Right kidney (tissue), 1 donor: ENCODE data around the gene ZSWIM4.

Experiments
- DNase-seq: peaks from one replicate; pipeline ENCODE4 v3.0.0-alpha.2; 2016

Gene ZSWIM4

DNA sequence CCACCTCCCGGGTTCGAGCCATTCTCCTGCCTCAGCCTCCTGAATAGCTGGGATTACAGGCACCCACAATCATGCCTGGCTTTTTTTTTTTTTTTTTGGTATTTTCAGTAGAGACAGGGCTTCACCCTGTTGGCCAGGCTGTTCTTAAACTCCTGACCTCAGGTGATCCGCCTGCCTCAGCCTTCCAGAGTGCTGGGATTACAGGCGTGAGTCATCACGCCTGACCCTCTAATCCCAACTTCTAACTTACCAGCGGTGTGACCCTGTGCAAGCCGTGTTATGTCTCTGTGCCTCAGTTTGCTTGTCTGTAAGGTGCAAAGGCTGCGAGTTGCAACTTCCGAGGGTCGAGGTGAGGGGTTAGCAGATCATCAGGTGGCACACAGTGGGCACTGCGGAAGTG lies 17.3 kb downstream of the ZSWIM4 start:
- DNase-seq, result no peak

DNA sequence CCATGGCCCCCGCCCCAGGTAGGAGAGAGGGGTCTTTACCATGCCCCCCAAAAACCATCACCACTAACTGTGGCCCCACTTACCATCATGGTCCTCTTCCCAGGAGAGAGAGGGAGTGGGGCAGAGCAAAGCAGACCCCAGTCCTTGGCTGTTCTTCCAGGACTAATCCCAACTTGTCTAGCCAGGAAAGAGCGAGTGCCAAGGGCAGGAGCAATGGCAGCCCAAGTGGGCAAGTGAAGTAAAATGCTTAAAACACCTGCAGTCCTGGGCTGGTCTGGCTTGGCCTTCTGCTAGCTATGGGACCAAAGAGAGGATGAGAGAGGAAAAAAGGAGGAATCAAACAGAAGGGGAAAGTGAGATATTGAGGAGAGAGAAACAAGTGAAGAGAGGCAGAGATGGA lies 17.9 kb downstream of the ZSWIM4 start:
- no peak for DNase-seq

DNA sequence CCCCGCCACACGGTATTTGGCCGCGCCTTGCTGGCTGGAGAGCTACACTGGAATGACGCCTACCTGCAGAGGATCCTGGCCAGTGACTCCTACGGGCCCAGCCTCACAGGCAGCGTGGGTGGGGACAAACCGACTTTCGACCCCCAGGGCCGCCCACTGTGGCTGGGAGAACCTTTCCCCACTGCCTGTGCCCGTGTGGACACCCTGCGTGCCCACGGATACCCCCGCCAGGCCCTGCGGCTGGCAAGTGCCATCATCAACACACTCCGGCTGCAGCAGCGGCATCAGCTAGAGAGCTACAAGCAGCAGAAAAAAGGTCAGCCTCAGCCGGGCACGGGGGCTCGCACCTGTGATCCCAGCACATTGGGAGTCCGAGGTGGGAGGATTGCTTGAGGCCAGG lies 19.3 kb downstream of the ZSWIM4 start:
- no peak for DNase-seq

DNA sequence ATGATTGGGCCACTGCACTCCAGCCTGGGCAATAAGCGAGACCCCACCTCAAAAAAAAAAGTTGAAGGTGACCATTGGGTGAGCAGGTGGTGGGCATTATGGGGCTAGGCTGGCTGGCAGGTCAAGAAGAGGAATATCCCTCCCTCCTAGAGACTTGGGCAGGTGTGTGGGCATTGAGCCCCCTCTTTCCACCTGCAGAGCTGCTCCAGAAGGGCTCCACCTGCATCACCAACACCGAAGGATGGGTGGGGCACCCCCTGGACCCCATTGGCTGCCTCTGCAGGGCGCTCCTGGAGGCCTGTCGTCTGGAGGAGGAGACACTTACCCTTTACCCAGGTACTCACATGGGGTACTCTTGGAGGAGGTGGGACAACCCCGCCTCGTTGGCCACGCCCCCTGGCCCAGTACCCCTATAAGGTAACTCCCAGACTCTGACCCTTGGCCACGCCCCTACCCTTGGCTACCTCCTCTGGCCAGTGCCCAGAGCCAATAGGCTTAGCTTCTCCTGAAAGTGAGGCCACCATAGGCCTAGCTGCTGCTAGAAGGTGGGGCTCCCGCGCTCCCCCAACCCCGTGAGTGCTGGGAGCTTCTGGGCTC lies 21.9 kb downstream of the ZSWIM4 start:
- DNase-seq, result no peak

DNA sequence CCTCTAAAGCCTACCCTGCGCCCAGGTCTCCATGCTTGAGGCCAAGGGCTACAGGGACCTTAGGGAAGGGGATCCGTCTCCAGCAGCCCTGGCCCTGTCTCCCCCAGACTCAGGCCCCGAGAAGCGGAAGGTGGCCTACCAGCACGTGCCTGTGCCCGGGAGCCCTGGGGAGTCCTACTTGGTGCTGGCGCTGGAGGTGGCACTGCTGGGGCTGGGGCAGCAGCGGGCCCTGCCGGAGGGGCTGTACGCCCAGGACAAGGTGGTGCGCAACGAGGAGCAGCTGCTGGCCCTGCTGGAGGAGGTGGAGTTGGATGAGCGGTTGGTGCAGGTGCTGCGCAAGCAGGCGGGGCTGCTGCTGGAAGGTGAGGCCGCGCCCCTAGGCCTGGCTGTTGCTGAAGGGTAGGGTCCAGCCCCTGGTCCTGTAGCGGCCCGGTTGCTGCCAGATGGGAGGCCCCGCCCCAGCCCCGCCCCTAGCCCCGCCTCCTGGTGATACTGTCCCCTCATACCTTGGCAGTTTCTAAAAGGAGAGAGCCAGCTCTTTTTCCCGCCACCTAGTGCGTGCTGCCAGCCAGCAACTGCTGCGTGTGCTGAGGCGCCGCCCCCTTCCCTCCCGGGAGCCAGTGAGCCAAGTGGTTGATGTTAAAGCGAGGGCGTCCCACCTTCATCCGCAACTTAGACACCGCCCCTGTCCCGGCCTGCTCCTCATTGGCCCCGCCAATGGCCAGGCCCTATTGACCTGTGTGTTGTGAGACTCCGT lies 22.6 kb downstream of the ZSWIM4 start:
- DNase-seq, result peak; percentile 54

DNA sequence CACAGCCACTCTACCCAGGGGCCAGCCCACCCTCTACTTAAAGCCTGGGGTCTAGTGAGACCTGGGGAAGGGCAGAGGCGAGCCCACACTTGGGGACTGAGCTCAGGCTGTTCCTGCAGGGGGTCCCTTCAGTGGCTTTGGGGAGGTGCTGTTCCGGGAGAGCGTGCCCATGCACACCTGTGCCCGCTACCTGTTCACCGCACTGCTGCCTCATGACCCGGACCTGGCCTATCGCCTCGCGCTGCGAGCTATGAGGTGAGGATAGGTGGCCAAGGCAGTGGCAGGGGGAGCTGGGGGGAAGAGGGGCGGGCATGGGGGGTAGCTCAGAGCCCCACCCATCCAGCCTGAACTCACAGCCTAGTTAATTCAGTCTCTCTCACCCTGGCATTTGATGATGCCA lies 24.0 kb downstream of the ZSWIM4 start:
- no peak for DNase-seq

DNA sequence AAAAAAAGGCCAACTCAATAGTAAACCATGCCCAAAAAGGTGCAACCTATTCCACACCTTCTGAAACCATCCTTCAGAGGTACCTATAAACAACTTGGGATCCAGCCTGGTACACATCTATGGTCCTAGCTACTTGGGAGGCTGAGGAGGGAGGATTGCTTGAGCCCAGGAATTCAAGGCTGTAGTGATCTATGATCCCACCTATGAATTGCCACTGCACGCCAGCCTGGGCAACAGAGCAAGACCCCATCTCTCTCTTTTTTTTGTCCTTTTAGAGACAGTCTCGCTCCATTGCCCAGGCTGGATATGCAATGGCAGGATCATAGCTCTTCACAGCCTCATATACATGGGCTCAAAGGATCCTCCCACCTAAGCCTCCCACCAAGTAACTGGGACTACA lies 26.0 kb downstream of the ZSWIM4 start:
- DNase-seq, result no peak

DNA sequence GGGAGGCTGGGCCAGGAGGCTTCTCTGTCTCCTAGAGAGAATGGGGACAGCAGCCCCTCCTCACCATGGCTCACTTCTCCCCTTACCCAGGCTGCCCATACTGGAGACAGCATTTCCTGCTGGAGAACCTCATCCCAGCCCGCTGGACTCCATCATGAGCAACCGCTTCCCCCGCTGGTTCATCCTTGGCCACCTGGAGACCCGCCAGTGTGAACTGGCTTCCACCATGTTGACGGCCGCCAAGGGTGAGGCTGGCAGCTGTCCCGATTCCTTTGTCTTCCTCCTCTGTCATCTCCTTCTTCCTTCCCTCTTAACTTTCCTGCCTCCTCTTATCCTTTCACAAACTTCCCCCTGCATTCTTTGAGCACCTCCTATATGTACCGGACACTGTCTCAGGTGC lies 28.0 kb downstream of the ZSWIM4 start:
- DNase-seq, result no peak

DNA sequence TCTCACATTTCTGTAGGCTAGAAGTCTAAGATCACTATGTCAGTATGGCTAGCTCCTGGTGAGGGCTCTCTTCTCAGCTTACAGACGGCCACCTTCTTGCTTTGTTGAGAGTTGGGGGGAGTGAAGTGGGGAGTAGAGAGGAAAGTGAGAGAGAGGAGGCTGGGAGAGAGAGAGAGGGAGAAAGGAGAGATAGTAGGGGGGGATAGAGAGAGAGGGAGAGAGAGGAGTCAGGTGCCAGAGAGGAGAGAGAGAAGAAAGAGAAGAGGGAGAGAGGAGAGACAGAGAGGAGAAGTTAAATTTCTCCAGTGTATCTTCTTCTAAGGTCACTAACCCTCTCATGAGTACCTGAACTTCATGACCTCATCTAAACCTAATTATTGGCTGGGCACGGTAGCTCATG lies 28.7 kb downstream of the ZSWIM4 start:
- no peak for DNase-seq

DNA sequence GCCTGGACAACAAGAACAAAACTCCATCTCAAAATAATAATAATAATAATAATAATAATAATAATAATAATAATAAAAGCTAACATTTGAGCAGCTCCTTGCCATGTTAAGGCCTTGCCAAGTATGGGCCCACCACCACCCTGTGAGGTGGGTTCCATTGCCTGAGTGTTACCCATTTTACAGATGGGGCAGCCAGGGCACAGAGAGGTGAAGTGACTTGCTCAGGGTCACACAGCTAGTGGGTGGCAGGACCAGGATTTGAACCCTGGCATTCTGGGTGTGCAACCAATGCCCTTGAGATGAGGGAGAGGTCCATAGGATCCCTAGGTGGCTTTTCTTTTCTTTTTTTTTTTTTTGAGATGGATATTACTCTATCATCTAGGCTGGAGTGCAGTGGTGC lies 29.5 kb downstream of the ZSWIM4 start:
- no peak for DNase-seq

DNA sequence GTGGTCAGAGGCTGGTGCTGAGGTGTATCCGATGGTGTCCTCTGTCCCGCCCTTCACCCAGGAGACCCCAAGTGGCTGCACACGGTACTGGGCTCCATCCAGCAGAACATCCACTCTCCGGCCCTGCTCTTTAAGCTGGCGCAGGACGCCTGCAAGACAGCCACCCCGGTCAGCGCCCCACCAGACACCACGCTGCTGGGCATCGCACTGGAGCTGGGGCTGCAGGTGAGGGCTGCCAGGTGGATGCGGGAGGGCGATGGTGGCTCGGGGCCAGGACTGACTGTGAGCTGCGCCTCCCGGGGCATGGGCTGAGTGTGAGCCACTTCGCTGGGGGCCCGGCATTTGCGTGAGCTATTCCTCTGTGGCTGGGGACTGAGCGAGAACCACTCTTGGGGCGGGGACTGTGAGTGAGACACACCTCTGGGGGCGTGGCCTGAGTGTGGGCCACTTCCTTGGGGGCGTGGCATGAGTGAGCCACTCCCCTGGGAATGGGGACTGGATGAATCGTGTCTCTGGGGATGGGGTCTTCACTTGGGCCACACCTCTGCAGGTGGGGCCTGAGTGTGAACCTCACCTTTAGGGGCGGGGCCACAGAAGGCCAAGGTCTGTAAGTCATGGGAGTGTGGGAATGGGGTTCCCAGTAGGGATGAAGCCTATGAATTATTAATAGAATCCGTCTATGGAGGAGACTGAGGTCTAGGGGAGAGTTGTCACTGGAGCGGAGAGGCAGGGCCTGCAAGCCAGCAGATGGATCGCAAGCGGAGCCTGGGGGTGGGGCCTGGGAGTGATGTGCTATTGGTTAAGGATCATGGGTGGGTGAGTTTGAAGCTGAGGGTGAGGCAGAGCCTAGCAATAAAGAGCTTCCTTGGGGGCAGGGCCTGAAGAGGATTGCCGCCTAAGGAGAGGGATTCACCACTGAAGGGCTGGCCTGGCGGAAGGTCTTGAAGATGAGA lies 30.5 kb downstream of the ZSWIM4 start:
- DNase-seq, result peak; percentile 44

DNA sequence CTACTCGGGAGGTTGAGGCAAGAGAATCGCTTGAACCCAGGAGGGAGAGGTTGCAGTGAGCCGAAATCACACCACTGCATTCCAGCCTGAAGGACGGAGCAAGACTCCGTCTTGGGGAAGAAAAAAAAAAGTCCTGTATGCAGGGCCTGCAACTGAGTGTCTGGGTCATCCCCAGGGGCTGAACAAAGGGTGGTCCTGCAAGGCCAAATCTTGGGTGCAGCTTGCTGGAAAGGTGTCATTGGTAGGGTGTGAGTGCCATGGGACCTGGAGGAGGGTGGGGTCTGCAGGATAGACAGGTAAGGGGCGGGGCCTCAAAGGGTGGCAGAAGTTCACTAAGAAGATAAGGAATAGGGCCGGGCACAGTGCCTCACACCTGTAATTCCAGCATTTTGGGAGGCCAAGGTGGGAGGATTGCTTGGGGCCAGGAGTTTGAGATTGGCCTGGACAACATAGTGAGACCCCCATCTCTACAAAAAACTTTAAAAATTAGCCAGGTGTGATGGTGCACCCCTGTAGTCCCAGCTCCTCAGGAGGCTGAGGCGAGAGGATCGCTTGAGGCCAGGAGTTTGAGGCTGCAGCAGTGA lies 31.5 kb downstream of the ZSWIM4 start:
- DNase-seq, result no peak

DNA sequence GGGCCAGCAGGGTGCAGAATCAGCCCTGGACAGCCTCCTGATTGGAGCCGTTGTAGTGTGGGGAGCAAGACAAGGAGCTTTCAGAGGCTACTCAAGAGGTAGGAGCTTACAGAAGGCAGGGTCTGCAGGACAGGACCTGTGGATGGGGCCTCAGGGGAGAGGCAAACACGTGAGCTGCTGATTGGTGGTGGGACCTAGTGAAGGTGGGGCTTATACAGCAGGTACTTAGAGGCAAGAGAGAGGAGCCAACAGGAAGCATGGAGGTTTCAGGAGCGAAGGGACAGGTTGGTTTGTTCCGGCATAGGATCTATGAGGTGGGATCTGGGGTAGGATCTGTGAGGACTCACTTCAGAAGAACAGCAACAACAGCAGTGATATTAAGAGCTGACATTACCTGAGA lies 32.4 kb downstream of the ZSWIM4 start:
- DNase-seq, result no peak

DNA sequence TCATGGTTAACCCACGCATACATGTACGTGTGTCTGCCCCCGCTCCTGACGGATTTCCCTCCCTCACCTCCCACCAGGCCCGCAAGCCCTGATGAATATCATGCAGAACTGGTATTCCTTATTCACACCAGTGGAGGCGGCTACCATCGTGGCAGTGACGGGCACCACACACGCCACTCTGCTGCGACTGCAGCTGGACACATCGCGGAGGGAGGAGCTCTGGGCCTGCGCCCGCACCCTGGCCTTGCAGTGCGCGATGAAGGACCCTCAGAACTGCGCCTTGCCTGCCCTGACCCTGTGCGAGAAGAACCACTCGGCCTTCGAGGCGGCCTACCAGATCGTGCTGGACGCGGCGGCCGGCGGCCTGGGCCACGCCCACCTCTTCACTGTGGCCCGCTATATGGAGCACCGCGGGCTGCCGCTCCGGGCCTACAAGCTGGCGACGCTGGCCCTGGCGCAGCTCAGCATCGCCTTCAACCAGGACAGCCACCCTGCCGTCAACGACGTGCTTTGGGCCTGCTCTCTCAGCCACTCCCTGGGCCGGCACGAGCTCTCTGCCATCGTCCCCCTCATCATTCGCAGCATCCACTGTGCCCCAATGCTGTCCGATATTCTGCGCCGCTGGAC lies 35.0 kb downstream of the ZSWIM4 start:
- DNase-seq, result no peak

DNA sequence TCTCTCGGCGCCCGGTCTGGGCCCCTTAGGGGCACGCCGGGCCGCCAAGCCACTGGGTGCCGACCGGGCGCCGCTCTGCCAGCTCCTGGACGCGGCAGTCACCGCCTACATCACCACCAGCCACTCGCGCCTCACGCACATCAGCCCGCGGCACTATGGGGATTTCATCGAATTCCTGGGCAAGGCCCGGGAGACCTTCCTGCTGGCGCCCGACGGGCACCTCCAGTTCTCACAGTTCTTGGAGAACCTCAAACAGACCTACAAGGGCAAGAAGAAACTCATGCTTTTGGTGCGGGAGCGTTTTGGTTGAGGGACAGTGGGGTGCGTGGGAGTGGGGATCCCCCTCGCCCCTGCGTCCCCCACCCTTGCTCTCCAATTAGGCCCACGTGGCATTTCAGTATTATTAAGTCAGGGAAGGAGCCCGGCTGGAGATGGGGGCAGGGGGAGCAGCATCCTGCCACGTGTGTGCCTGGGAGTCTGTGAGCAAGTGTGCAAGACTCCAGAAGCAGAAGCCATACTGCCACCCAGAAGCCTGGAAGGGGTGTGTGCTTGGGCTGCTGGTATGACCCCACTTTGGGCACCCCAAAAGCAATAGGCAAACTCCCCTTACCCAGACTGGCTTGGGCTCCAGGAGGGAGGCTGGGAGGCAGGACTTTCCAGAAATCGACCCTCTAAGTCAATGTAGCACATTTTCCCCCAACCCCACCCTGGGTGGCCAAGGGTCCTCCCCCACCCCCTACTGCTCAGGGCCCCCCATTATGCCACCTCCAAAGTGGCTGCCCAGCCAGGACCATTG lies 35.7 kb downstream of the ZSWIM4 start:
- no peak for DNase-seq

DNA sequence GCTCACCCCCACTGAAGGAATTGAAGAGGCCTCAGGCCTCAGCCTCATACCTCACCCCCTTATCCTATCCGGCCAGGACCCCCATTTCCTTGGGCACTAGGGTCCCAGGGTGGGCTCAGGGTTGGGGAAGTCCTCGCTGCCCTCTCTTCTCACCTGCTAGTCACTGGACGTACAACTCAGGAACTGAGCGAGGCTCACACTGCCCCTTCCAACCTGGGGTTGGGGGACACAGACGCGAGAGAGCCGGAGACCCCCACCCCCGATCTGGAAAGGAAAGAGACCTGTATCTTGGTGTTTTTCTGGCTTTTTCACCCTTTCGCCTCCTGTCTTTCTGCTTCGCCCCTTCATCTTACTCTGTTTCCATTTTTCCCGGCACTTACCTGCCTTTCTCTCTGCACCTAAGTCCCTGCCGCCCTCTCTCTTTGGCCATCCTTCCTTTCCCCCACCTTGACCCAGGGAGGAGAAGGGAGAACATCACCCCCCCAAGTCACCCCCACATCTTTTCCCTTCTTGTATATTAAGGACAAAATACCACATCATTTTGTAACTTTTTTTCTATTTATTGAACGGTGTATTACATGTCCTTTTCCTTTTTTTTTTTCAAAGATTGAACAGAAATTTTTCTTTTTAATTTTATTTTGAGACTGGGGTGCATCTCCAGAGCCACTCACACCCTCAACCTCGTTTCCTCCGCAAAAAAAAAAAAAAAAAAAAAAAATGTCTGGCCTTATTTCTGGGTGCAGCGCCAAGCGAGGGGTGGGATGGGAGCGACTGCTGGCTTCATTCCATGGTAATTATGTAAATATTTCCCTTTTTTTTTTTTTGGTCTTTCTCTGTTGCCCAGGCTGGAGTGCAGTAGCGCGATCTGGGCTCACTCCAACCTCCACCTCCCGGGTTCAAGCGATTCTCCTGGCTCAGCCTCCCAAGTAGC lies 36.6 kb downstream of the ZSWIM4 start:
- DNase-seq, result no peak

DNA sequence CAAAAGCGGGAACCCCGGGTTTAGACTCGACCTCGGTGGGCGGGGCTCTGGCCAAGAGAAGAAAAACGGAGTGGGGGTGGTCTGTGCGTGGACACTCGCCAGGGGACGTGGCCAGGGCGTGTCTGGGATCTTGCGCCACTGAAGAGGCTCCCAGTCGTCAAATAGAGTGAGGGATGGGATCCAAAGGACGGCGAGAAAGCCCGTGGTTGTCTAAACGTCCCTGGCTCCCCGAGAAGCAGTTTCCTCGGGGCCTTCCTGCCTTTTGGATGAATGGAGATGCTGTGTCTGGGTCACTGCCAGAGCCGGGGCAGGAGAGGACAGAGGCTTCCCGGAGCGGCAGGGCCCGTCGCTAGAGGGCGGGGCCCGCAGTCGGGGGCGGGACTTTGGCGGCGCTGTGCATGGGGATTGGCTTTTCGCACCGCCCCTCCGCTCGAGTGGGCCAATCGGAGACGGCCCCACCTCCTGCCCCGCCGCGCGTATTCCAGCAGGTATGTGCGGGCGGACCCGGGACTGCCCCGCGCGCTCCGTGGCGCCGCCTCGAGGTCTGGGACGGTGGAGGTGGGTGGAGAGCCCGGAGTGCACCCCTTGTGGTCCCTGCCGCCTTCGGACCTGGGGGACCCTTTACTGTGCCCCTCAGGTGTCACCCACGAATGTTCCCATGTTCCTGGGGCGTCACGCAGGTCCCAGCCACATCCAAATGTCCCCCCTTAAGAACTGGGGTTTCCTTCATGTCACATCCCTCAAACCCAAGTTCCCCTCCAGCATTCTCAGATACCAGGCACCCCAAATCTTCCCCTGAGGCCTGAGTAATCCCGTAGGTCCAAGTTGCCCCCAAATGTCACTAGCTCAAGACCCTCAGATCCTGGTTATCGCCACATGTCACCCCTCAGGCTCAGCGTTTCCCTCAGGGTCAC lies 38.3 kb downstream of the ZSWIM4 start:
- DNase-seq, result peak; percentile 86

DNA sequence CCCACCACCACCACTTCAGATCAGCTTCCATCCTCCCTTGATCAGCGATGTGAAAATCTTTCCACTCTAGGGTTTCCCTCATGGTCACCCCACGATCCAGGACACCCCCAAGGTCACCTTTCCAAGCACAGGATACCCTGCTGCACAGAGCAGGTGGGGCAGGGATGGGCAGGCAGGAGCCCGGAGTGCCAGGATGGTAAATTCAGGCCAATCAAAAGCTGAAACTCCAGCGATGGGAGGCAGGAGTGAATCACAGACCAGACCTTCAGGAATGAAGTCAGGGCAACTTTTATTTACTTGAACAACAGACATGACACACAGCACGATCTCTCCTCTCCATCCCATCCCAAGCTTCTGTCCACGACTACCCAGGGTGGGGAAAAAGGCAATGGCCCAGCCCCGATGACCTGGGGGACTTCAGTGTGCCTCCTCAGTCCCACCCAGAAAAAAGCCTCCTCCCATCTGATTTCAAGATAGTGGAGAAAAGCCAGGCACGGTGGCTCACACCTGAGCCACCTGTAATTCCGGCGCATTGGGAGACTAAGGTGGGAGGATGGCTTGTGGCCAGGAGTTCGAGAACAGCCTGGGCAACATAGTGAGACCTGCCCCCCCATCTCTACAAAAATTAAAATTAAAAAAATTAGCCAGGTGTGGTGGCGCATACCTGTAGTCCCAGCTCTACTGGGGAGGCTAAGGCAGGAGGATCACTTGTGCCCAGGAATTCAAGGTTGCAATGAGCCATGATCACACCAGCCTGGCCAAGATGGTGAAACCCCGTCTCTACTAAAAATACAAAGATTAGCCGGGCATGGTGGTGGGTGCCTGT lies 39.2 kb downstream of the ZSWIM4 start:
- DNase-seq, result no peak
